GM19240 (cell line): ENCODE data around the gene RAB5A.
"Not testable (repeated sequence)": the region's sequence is repeated elsewhere in the genome, so short reads cannot be mapped to it uniquely, and the experiment has no call there.

Experiments used
- DNase-seq: peaks from one replicate; pipeline ENCODE4 v3.0.0; 2011; ENCODE audit warnings: low spot score; ENCODE audit not compliant: insufficient read length

RAB5A gene

GRCh38 chr3:19947549-19948225 is 790 bp downstream of the RAB5A start:
- DNase-seq, result no peak

- no peak for DNase-seq
Measured at GRCh38 chr3:19948226-19948591, 1.3 kb downstream of the RAB5A start.

GRCh38 chr3:19950316-19950715 is 3.4 kb downstream of the RAB5A start:
- DNase-seq, result no peak

- DNase-seq, result no peak
Measured at GRCh38 chr3:19954676-19955075, 7.8 kb downstream of the RAB5A start.

GRCh38 chr3:19957354-19957753 is 10.5 kb downstream of the RAB5A start:
- DNase-seq, result not testable (repeated sequence)

- no peak for DNase-seq
Measured at GRCh38 chr3:19959505-19959904, 12.6 kb downstream of the RAB5A start.

GRCh38 chr3:19960696-19961095 is 13.8 kb downstream of the RAB5A start:
- DNase-seq, result no peak

GRCh38 chr3:19961960-19962359 is 15.1 kb downstream of the RAB5A start:
- DNase-seq, result no peak

- no peak for DNase-seq
Measured at GRCh38 chr3:19967208-19967607, 20.3 kb downstream of the RAB5A start.

GRCh38 chr3:19967812-19968211 is 20.9 kb downstream of the RAB5A start:
- DNase-seq, result no peak

- no peak for DNase-seq
Measured at GRCh38 chr3:19970327-19970726, 23.4 kb downstream of the RAB5A start.

- no peak for DNase-seq
Measured at GRCh38 chr3:19972054-19972453, 25.2 kb downstream of the RAB5A start.

GRCh38 chr3:19988904-19989303 is 42.0 kb downstream of the RAB5A start:
- DNase-seq, result not testable (repeated sequence)

- DNase-seq, result no peak
Measured at GRCh38 chr3:19994796-19995195, 47.9 kb downstream of the RAB5A start.

GRCh38 chr3:19997502-19997901 is 50.6 kb downstream of the RAB5A start:
- no peak for DNase-seq

GRCh38 chr3:20001932-20002331 is 55.0 kb downstream of the RAB5A start:
- no peak for DNase-seq

GRCh38 chr3:20007960-20008359 is 61.1 kb downstream of the RAB5A start:
- no peak for DNase-seq

GRCh38 chr3:20008646-20009045 is 61.7 kb downstream of the RAB5A start:
- no peak for DNase-seq

- no peak for DNase-seq
Measured at GRCh38 chr3:20012164-20012563, 65.3 kb downstream of the RAB5A start, which contains the start of gene PP2D1. Gene PP2D1 (minus strand): TSS chr3:20012264. CDS start chr3:20012072, 192 bp downstream.

GRCh38 chr3:20013396-20013795 is 66.5 kb downstream of the RAB5A start:
- no peak for DNase-seq

- DNase-seq, result no peak
Measured at GRCh38 chr3:20015525-20015924, 68.6 kb downstream of the RAB5A start.

GRCh38 chr3:20016076-20016475 is 69.2 kb downstream of the RAB5A start:
- not testable (repeated sequence) for DNase-seq

- DNase-seq, result no peak
Measured at GRCh38 chr3:20022954-20023622, 76.2 kb downstream of the RAB5A start.
